Stimulated activated CD8-positive, alpha-beta memory T cell treated with anti-CD3 and anti-CD28 coated beads, Interleukin-7, amount 100 ng/mL, for 4 hours (primary cell): ENCODE results near the gene FIGNL2.
"Not testable (repeated sequence)": the region's sequence is repeated elsewhere in the genome, so short reads cannot be mapped to it uniquely, and the experiment has no call there.

Experiments
- DNase-seq, 2 donors: peaks; one replicate each; pipeline ENCODE4 v3.0.0-alpha.2; 2020; ENCODE audit warnings: low read depth in 2 of 2

FIGNL2 gene

GRCh38 chr12:51848326-51848727, at the start of gene FIGNL2:
Gene FIGNL2, minus strand, starts transcription at chr12:51848718. Its CDS starts 26,305 bp downstream, at chr12:51822413.
- no peak for DNase-seq

- no peak for DNase-seq
Observed at GRCh38 chr12:51897181-51897580, 48.7 kb upstream of the FIGNL2 start.

- no peak for DNase-seq
Observed at GRCh38 chr12:51896236-51896635, 47.7 kb upstream of the FIGNL2 start.

- DNase-seq = no peak
Observed at GRCh38 chr12:51895378-51896135, 47.0 kb upstream of the FIGNL2 start.

- DNase-seq = no peak
Observed at GRCh38 chr12:51893786-51894185, 45.3 kb upstream of the FIGNL2 start.

- no peak for DNase-seq
Observed at GRCh38 chr12:51891843-51892242, 43.3 kb upstream of the FIGNL2 start.

GRCh38 chr12:51890511-51891171, 42.1 kb upstream of the FIGNL2 start:
- DNase-seq = no peak

GRCh38 chr12:51890133-51890464, 41.6 kb upstream of the FIGNL2 start:
- DNase-seq = no peak

GRCh38 chr12:51889216-51890132, 41.0 kb upstream of the FIGNL2 start:
- no peak for DNase-seq

- no peak for DNase-seq
Observed at GRCh38 chr12:51888316-51889215, 40.0 kb upstream of the FIGNL2 start.

- DNase-seq = no peak
Observed at GRCh38 chr12:51887476-51888315, 39.2 kb upstream of the FIGNL2 start, which contains the start of gene ANKRD33. Gene ANKRD33, plus strand, starts transcription at chr12:51888103. Its CDS starts 84 bp downstream, at chr12:51888187.

- peak; percentile 15 to 31 for DNase-seq
Observed at GRCh38 chr12:51886021-51886710, 37.6 kb upstream of the FIGNL2 start.

- not testable (repeated sequence) for DNase-seq
Observed at GRCh38 chr12:51885294-51886020, 36.9 kb upstream of the FIGNL2 start.

GRCh38 chr12:51884676-51885229, 36.2 kb upstream of the FIGNL2 start:
- no peak for DNase-seq

- DNase-seq = no peak
Observed at GRCh38 chr12:51883998-51884675, 35.6 kb upstream of the FIGNL2 start.

GRCh38 chr12:51883295-51883694, 34.8 kb upstream of the FIGNL2 start:
- no peak for DNase-seq

GRCh38 chr12:51879102-51879501, 30.6 kb upstream of the FIGNL2 start:
- DNase-seq = no peak

- DNase-seq = no peak
Observed at GRCh38 chr12:51874486-51874885, 26.0 kb upstream of the FIGNL2 start.
